ENCODE data around the gene OSGIN1.

OSGIN1 gene

DNA sequence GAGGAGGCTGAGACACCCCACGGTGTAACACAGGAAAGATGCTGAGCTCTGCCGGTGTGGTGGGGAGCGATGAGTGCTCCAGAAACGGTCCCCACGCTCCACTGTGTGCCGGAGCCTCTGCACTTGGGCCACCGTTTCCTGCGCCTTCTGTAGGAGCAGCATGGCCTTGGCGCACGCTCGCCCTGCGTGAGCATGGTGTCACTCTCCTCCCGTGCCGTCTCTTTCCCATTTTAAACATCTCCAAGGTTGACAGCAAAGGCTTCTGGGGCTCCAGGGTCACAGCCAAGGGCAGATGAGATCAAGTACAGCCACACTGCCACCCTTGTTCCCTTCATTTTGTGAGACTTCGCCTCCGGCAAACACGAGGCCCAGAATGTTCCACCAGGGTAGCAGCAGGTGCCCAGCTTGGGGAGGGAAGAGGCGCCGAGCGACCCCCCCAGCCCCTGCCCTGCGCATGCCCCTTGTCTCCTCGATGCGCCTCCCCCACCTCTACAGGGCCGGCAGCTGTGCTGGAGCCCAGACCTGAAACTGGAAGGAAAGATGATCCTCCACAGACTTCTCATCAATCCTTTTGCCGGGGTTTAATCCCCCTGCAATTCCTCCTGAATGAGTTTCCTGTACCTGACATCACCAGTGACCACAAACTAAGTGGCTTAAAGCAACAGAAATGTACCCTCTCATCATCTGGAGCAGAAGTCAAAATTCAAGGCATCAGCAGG lies 19.9 kb upstream of the OSGIN1 start:
- TF ChIP-seq EZH2 (IDR thresholded peaks at IDR 0.05; ENCODE audit: borderline replicate concordance, low read depth, low read length, severe bottlenecking) = no peak
- Histone ChIP-seq H3K36me3 (ENCODE audit: insufficient read depth, low read length) (no peaks in the 10 kb centered on the region), H3K9me3 (ENCODE audit: insufficient read depth, low read length, severe bottlenecking) (no peaks in the 10 kb centered on the region), H3K4me1 (ENCODE audit: insufficient read depth, low read length) (no peaks in the 10 kb centered on the region), H3K27me3 (ENCODE audit: insufficient read depth, low read length, poor library complexity) (no peaks in the 10 kb centered on the region), H4K20me1 (ENCODE audit: insufficient read depth, low read length) (no peaks in the 10 kb centered on the region), H3K4me3 (ENCODE audit: low read depth in 1 of 2, low read length in 2 of 2) (no peak overlapping the region), H2AFZ (ENCODE audit: low read depth, low read length) (no peak overlapping the region), H3K79me2 (ENCODE audit: insufficient read depth, low read length) (no peaks in the 10 kb centered on the region), H3K9ac (ENCODE audit: low read depth, low read length) (no peak overlapping the region), H3K27ac (ENCODE audit: low read length) (no peak overlapping the region), H3K4me2 (ENCODE audit: insufficient read depth, low read length) (no peak overlapping the region)
- ATAC-seq (ENCODE audit: insufficient read depth, low read depth) = no peak
- DNase-seq = no peak

DNA sequence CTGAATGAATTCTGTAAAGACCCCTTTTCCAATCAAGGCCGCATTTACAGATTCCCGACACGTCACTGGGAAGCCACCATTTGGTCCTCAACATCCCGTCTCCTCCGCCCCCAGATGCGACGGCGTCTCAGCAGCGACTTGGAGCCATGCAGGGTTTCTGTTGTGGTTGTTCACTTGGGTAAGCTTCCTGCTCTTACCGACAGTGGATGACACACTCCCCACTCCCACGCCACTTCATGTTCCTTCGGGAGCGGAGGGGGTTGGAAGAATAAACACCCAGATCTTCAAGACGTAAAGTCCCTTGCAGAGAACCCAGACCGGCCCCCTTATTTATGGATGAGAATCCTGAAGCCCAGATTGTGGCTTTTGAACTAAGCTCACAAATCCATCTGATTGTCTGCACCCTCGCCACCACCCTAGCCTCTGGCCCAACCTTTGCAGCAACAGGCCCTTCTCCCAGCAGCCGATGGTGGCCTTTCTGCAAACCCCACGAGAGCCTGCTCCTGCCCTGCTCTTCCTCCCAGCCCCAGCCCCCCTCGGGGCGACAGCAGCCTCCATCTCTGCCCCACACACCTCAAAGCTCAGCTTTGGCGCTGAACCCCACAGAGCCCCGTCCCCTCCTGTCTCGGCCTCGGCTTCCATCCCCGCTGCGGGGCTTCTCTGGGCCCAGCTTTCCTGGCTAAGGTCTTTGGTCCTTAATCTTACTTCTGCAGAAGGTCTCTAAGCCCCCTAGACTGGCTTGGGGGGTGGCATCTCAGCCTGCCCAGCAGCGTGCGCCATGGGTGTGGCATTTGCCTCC lies 19.0 kb upstream of the OSGIN1 start:
- TF ChIP-seq CTCF (IDR thresholded peaks at IDR 0.05; ENCODE audit: borderline replicate concordance, extremely low read depth, low read length, poor library complexity, severe bottlenecking) (no peak), EZH2 (IDR thresholded peaks at IDR 0.05; ENCODE audit: borderline replicate concordance, low read depth, low read length, severe bottlenecking) (no peak)
- ATAC-seq (ENCODE audit: insufficient read depth, low read depth) = no peak
- no peak for DNase-seq
- Histone ChIP-seq H3K4me2 (ENCODE audit: insufficient read depth, low read length) (no peak overlapping the region), H3K79me2 (ENCODE audit: insufficient read depth, low read length) (no peaks in the 10 kb centered on the region), H3K27ac (ENCODE audit: low read length) (no peak overlapping the region), H3K9me3 (ENCODE audit: insufficient read depth, low read length, severe bottlenecking) (no peaks in the 10 kb centered on the region), H3K4me3 (ENCODE audit: low read depth in 1 of 2, low read length in 2 of 2) (no peak overlapping the region), H3K27me3 (ENCODE audit: insufficient read depth, low read length, poor library complexity) (no peaks in the 10 kb centered on the region), H3K36me3 (ENCODE audit: insufficient read depth, low read length) (no peaks in the 10 kb centered on the region), H2AFZ (ENCODE audit: low read depth, low read length) (no peak overlapping the region), H4K20me1 (ENCODE audit: insufficient read depth, low read length) (no peaks in the 10 kb centered on the region), H3K4me1 (ENCODE audit: insufficient read depth, low read length) (no peaks in the 10 kb centered on the region), H3K9ac (ENCODE audit: low read depth, low read length) (no peak overlapping the region)

GRCh38 chr16:83934684-83934977 lies 18.4 kb upstream of the OSGIN1 start:
- H3K4me2 ChIP-seq (ENCODE audit: insufficient read depth, low read length) = no peak overlapping the region
- H3K4me3 ChIP-seq (ENCODE audit: low read depth in 1 of 2, low read length in 2 of 2) = no peak overlapping the region
- DNase-seq (no peak), ATAC-seq (ENCODE audit: insufficient read depth, low read depth) (no peak)
- no peak overlapping the region for H2AFZ ChIP-seq (ENCODE audit: low read depth, low read length)
- H3K9ac ChIP-seq (ENCODE audit: low read depth, low read length) = no peak overlapping the region
- H3K79me2 ChIP-seq (ENCODE audit: insufficient read depth, low read length) = no peaks in the 10 kb centered on the region
- H3K27ac ChIP-seq (ENCODE audit: low read length) = no peak overlapping the region
- H4K20me1 ChIP-seq (ENCODE audit: insufficient read depth, low read length) = no peaks in the 10 kb centered on the region
- TF ChIP-seq CTCF (IDR thresholded peaks at IDR 0.05; ENCODE audit: borderline replicate concordance, extremely low read depth, low read length, poor library complexity, severe bottlenecking) = no peak
- no peak for TF ChIP-seq EZH2 (IDR thresholded peaks at IDR 0.05; ENCODE audit: borderline replicate concordance, low read depth, low read length, severe bottlenecking)
- no peaks in the 10 kb centered on the region for H3K9me3 ChIP-seq (ENCODE audit: insufficient read depth, low read length, severe bottlenecking)
- no peaks in the 10 kb centered on the region for H3K36me3 ChIP-seq (ENCODE audit: insufficient read depth, low read length)
- no peaks in the 10 kb centered on the region for H3K27me3 ChIP-seq (ENCODE audit: insufficient read depth, low read length, poor library complexity)
- no peaks in the 10 kb centered on the region for H3K4me1 ChIP-seq (ENCODE audit: insufficient read depth, low read length)
